Measurements from ENCODE around the gene RAP1A. TPM values are rescaled to one million over a fixed set of nuclear protein-coding genes. Genes with fewer than 3 reads are reported as not detected.
A peak's percentile ranks its signal among the peaks of the same experiment; 100 is the strongest.

The RAP1A gene
- total and polyA plus RNA-seq, 4 donors = 14.2 to 31.4 (median 25.8) TPM

DNA sequence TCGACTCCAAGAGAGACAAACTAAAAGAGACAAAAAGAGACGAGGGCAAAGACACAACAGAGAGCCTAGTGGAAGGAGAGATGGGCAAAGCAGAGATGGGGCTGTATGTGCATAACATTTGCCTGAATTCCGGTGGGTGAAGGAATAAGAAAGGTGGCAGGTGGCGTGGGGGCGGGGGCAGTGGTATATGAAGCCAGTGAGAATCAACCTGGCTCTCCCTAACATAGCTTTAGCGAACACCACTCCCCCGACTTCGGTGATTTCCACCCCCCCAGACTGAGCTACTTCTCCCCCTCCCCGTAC, 118.5 kb downstream of the RAP1A start:
- H3K9ac ChIP-seq (ENCODE audit: low read depth in 1 of 2, low read length in 2 of 2) = no peak overlapping the region
- no peaks in the 10 kb centered on the region for H3K9me3 ChIP-seq (ENCODE audit: control insufficient read depth in 4 of 4, low read length in 3 of 4)
- TF ChIP-seq RXRA (IDR thresholded peaks at IDR 0.05) (no peak), JUND (IDR thresholded peaks at IDR 0.05) (no peak), RAD21 (IDR thresholded peaks at IDR 0.05) (no peak), HNF4A (conservative IDR thresholded peaks at IDR 0.05) (no peak), NR2F2 (IDR thresholded peaks at IDR 0.05) (no peak), GABPA (IDR thresholded peaks at IDR 0.05 in 1 of 2, conservative IDR thresholded peaks at IDR 0.05 in 1 of 2) (no peak), TAF1 (conservative IDR thresholded peaks at IDR 0.05) (no peak), FOXA2 (IDR thresholded peaks at IDR 0.05) (no peak), HNF4G (IDR thresholded peaks at IDR 0.05) (no peak), YY1 (IDR thresholded peaks at IDR 0.05) (no peak)
- TF ChIP-seq, protein P1, sequence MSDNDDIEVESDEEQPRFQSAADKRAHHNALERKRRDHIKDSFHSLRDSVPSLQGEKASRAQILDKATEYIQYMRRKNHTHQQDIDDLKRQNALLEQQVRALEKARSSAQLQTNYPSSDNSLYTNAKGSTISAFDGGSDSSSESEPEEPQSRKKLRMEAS (IDR thresholded peaks at IDR 0.05) = no peak
- TF ChIP-seq, protein P2, sequence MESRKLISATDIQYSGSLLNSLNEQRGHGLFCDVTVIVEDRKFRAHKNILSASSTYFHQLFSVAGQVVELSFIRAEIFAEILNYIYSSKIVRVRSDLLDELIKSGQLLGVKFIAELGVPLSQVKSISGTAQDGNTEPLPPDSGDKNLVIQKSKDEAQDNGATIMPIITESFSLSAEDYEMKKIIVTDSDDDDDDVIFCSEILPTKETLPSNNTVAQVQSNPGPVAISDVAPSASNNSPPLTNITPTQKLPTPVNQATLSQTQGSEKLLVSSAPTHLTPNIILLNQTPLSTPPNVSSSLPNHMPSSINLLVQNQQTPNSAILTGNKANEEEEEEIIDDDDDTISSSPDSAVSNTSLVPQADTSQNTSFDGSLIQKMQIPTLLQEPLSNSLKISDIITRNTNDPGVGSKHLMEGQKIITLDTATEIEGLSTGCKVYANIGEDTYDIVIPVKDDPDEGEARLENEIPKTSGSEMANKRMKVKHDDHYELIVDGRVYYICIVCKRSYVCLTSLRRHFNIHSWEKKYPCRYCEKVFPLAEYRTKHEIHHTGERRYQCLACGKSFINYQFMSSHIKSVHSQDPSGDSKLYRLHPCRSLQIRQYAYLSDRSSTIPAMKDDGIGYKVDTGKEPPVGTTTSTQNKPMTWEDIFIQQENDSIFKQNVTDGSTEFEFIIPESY (IDR thresholded peaks at IDR 0.05) = no peak
- no peak for DNase-seq (ENCODE audit: low spot score)
- no peaks in the 10 kb centered on the region for H3K36me3 ChIP-seq (ENCODE audit: control insufficient read depth in 4 of 4, insufficient read depth in 3 of 4, low read depth in 1 of 4, low read length in 3 of 4)
- 54% methylated on average over 9 of the region's 9 CpGs for WGBS
- no peaks in the 10 kb centered on the region for H3K27me3 ChIP-seq (ENCODE audit: control insufficient read depth in 4 of 4, insufficient read depth in 4 of 4, low read length in 3 of 4)
- peak overlapping the region in 1 of 3 donors; percentile 60 for H3K4me3 ChIP-seq (ENCODE audit: low read depth in 1 of 3, low read length in 3 of 3)
- no peak overlapping the region for H3K27ac ChIP-seq (ENCODE audit: low read depth in 1 of 2, low read length in 2 of 2)
- H3K4me1 ChIP-seq (ENCODE audit: control insufficient read depth in 4 of 4, insufficient read depth in 4 of 4, low read length in 3 of 4) = peaks cover 7 to 30% (median 17%) of the 10 kb centered on the region in 4 donors

DNA sequence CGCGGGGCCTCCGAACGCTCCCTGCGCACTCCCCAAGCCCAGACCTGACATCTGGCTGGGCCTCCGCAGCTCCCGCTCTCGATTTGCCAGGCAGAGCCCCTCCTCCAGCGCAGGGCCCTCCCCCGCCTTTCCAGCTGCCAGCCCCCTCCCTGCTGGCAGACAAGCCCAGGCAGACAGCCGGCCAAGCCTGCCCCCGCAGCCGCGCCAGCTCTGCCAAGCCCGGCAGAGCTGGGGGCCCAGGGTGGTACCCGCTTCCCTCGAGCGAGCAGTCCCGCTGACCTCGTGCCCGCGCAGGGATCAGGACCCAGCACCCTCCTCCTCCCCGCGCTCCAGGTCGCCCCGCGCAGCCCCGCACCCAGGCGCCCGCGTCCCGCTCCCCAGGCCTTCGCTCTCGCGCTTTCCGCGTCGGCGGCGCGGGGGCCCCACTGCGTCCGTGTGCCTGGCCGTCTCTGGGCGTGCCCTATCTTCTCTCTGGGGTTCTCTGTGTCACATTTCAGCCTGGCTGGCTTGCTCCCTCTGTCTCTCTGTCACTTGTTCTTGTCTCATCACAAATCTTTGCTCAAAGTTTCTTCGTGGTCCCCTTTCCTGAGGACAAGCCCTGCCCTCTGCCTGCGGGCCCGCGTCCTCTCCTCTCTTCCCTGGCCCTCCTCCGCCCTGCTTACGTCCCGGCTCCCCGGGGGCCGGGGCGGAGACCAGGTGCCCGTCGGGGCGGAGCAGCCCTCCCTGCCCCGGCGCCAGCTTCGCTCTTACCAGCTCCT, 119.0 kb downstream of the RAP1A start:
- Histone ChIP-seq H3K27me3 (ENCODE audit: control insufficient read depth in 4 of 4, insufficient read depth in 4 of 4, low read length in 3 of 4) (no peaks in the 10 kb centered on the region), H3K36me3 (ENCODE audit: control insufficient read depth in 4 of 4, insufficient read depth in 3 of 4, low read depth in 1 of 4, low read length in 3 of 4) (no peaks in the 10 kb centered on the region), H3K4me1 (ENCODE audit: control insufficient read depth in 4 of 4, insufficient read depth in 4 of 4, low read length in 3 of 4) (peaks cover 7 to 30% (median 17%) of the 10 kb centered on the region in 4 donors), H3K27ac (ENCODE audit: low read depth in 1 of 2, low read length in 2 of 2) (peak overlapping the region; percentile 71 to 73), H3K9ac (ENCODE audit: low read depth in 1 of 2, low read length in 2 of 2) (peak overlapping the region; percentile 52 to 62), H3K4me3 (ENCODE audit: low read depth in 1 of 3, low read length in 3 of 3) (peak overlapping the region; percentile 60 to 77 (median 65)), H3K9me3 (ENCODE audit: control insufficient read depth in 4 of 4, low read length in 3 of 4) (no peaks in the 10 kb centered on the region)
- DNase-seq (ENCODE audit: low spot score) = peak; percentile 50
- 3% methylated on average over 61 of the region's 61 CpGs for WGBS
- no peak for TF ChIP-seq RXRA (IDR thresholded peaks at IDR 0.05)
- TF ChIP-seq, protein P3, sequence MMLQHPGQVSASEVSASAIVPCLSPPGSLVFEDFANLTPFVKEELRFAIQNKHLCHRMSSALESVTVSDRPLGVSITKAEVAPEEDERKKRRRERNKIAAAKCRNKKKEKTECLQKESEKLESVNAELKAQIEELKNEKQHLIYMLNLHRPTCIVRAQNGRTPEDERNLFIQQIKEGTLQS (IDR thresholded peaks at IDR 0.05) = no peak
- no peak for TF ChIP-seq HNF4G (IDR thresholded peaks at IDR 0.05)
- TF ChIP-seq GABPA (IDR thresholded peaks at IDR 0.05 in 1 of 2, conservative IDR thresholded peaks at IDR 0.05 in 1 of 2) = no peak
- no peak for TF ChIP-seq JUND (IDR thresholded peaks at IDR 0.05)

DNA sequence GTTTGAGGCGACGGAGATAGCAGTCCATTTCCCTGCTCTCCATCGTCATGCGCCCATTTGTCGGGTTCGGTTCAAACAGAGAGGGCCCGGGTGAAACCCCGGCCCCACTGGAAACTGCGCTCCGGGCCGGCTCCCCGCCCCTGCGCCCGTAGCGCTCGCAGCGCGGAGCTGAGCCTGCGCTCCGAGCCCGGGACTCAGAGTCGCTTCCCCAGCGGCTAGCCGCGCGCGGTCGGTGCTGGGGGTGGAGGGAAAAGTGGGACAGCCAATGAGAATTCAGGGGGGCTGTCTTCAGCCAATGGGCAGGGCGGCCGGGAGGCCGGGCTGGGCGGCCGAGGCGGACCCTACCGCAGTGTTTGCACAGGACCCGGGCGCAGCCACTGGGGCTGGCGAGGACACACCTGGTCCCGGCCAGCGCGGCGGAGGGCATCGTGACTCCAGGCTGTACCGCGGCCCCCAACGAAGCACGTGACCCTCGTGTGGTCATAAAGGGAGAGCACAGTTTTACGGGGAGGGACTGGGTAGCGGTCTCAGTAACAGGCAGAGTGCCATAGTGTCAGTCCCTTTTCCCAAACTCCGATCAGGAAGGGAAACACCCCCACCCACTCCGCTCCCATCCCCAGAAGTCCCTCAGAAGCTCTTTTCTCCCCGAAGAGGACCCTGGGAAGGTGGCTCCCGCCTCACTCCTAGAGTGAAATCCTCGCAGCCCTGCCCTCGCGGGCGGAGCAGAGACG, 119.8 kb downstream of the RAP1A start, which contains the start of gene INKA2:
TSS of gene INKA2 (minus strand) at position 202 of the 731 bp plus-strand sequence. CDS start at position 49, 153 bp downstream.
- H3K9ac ChIP-seq (ENCODE audit: low read depth in 1 of 2, low read length in 2 of 2) = peak within 1 kb of the TSS; percentile 52 to 62
- H3K36me3 ChIP-seq (ENCODE audit: control insufficient read depth in 4 of 4, insufficient read depth in 3 of 4, low read depth in 1 of 4, low read length in 3 of 4) = no peaks in the 10 kb centered on the region
- H3K4me1 ChIP-seq (ENCODE audit: control insufficient read depth in 4 of 4, insufficient read depth in 4 of 4, low read length in 3 of 4) = peaks cover 7 to 30% (median 17%) of the 10 kb centered on the region in 4 donors
- H3K27ac ChIP-seq (ENCODE audit: low read depth in 1 of 2, low read length in 2 of 2) = peak within 1 kb of the TSS; percentile 71 to 73
- H3K9me3 ChIP-seq (ENCODE audit: control insufficient read depth in 4 of 4, low read length in 3 of 4) = no peaks in the 10 kb centered on the region
- TF ChIP-seq, protein P4, sequence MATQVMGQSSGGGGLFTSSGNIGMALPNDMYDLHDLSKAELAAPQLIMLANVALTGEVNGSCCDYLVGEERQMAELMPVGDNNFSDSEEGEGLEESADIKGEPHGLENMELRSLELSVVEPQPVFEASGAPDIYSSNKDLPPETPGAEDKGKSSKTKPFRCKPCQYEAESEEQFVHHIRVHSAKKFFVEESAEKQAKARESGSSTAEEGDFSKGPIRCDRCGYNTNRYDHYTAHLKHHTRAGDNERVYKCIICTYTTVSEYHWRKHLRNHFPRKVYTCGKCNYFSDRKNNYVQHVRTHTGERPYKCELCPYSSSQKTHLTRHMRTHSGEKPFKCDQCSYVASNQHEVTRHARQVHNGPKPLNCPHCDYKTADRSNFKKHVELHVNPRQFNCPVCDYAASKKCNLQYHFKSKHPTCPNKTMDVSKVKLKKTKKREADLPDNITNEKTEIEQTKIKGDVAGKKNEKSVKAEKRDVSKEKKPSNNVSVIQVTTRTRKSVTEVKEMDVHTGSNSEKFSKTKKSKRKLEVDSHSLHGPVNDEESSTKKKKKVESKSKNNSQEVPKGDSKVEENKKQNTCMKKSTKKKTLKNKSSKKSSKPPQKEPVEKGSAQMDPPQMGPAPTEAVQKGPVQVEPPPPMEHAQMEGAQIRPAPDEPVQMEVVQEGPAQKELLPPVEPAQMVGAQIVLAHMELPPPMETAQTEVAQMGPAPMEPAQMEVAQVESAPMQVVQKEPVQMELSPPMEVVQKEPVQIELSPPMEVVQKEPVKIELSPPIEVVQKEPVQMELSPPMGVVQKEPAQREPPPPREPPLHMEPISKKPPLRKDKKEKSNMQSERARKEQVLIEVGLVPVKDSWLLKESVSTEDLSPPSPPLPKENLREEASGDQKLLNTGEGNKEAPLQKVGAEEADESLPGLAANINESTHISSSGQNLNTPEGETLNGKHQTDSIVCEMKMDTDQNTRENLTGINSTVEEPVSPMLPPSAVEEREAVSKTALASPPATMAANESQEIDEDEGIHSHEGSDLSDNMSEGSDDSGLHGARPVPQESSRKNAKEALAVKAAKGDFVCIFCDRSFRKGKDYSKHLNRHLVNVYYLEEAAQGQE (IDR thresholded peaks at IDR 0.05) = peak; percentile 36
- TF ChIP-seq RAD21 (IDR thresholded peaks at IDR 0.05) (peak in 1 of 2 donors; percentile 7), SP1 (IDR thresholded peaks at IDR 0.05) (peak; percentile 67)
- TF ChIP-seq, protein P5, sequence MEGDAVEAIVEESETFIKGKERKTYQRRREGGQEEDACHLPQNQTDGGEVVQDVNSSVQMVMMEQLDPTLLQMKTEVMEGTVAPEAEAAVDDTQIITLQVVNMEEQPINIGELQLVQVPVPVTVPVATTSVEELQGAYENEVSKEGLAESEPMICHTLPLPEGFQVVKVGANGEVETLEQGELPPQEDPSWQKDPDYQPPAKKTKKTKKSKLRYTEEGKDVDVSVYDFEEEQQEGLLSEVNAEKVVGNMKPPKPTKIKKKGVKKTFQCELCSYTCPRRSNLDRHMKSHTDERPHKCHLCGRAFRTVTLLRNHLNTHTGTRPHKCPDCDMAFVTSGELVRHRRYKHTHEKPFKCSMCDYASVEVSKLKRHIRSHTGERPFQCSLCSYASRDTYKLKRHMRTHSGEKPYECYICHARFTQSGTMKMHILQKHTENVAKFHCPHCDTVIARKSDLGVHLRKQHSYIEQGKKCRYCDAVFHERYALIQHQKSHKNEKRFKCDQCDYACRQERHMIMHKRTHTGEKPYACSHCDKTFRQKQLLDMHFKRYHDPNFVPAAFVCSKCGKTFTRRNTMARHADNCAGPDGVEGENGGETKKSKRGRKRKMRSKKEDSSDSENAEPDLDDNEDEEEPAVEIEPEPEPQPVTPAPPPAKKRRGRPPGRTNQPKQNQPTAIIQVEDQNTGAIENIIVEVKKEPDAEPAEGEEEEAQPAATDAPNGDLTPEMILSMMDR (IDR thresholded peaks at IDR 0.05; ENCODE audit: low read depth, low read length, missing input control) = no peak
- H3K4me3 ChIP-seq (ENCODE audit: low read depth in 1 of 3, low read length in 3 of 3) = peak within 1 kb of the TSS; percentile 60 to 80 (median 77)
- H3K27me3 ChIP-seq (ENCODE audit: control insufficient read depth in 4 of 4, insufficient read depth in 4 of 4, low read length in 3 of 4) = no peaks in the 10 kb centered on the region
- WGBS = 1% methylated on average over 59 of the region's 59 CpGs
- DNase-seq (ENCODE audit: low spot score) = peak; percentile 87

Data from liver (tissue), 9 donors.